Lung (tissue), 12 donors: ENCODE measurements around the gene GAR1. TPM values are rescaled to one million over a fixed set of nuclear protein-coding genes. Genes with fewer than 3 reads are reported as not detected.

Experiments used
- ATAC-seq: fragments of 200-7000 bp; cut with Tn5 transposase; one replicate; pipeline ENCODE4 v1.9.1; 2020; ENCODE audit warnings: moderate number of reproducible peaks; ENCODE audit not compliant: insufficient read depth, low FRiP score
- DNase-seq, 3 donors: peaks; one replicate each; pipeline ENCODE4 v3.0.0-alpha.2; 2013 to 2017
- H3K27ac ChIP-seq, 2 donors: one replicate each; pipeline ENCODE4 v1.5.1; 2013; ENCODE audit warnings: mild to moderate bottlenecking in 2 of 2, moderate library complexity in 2 of 2, control low read depth in 1 of 2, inconsistent platforms in 1 of 2, low read depth in 1 of 2, low read length in 1 of 2
- H3K27me3 ChIP-seq, 3 donors: one replicate each; pipeline ENCODE4 v1.5.1; 2013; ENCODE audit warnings: low read length in 2 of 3; ENCODE audit not compliant: control insufficient read depth in 3 of 3, insufficient read depth in 3 of 3
- H3K36me3 ChIP-seq, 4 donors: one replicate each; pipeline ENCODE4 v1.5.1; 2013; ENCODE audit warnings: low read length in 4 of 4, mild to moderate bottlenecking in 1 of 4, moderate library complexity in 1 of 4; ENCODE audit not compliant: control insufficient read depth in 4 of 4, insufficient read depth in 4 of 4
- H3K4me1 ChIP-seq, 5 donors: one replicate each; pipeline ENCODE4 v1.5.1; 2013; ENCODE audit warnings: low read length in 5 of 5, mild to moderate bottlenecking in 2 of 5, moderate library complexity in 1 of 5; ENCODE audit not compliant: control insufficient read depth in 5 of 5, insufficient read depth in 5 of 5
- H3K4me3 ChIP-seq: one replicate; pipeline ENCODE4 v1.5.1; 2013; ENCODE audit warnings: mild to moderate bottlenecking, control low read depth, moderate library complexity
- H3K9ac ChIP-seq, 2 donors: one replicate each; pipeline ENCODE4 v1.5.1; 2013; ENCODE audit warnings: low read length in 2 of 2, control low read depth in 1 of 2; ENCODE audit not compliant: insufficient read depth in 1 of 2
- H3K9me3 ChIP-seq, 4 donors: one replicate each; pipeline ENCODE4 v1.5.1; 2013; ENCODE audit warnings: low read length in 3 of 4, mild to moderate bottlenecking in 1 of 4, moderate library complexity in 1 of 4; ENCODE audit not compliant: control insufficient read depth in 4 of 4, insufficient read depth in 3 of 4
- CTCF ChIP-seq: IDR thresholded peaks from 2 replicates; pipeline ENCODE4 v1.5.1; 2012; ENCODE audit warnings: mild to moderate bottlenecking; ENCODE audit errors: control extremely low read depth, extremely low read depth
- WGBS, 2 donors: extraction: QIAGEN DNeasy Blood & Tissue Kit; methylation state at CpG; one replicate each; pipeline ENCODE4 v1.1.7; 2013; 5-methylcytosine and 5-hydroxymethylcytosine counted together
- polyA plus RNA-seq, 2 donors: library from polyadenylated mRNA; stranded (reverse); fragments of 200-250 nt; gene quantifications; one replicate each; pipeline ENCODE4 v1.2.1, GENCODE V29; 2013
- total RNA-seq, 2 donors: library from RNA; depleted of rRNA in 1 of 2; stranded (reverse); fragments of >200 nt in 1 of 2; gene quantifications; one replicate each; pipeline ENCODE4 v1.2.1, GENCODE V29; 2014 to 2021
- donor health status: control.
- donor health status: control.
- donor health status: Bipolar disorder and iron deficiency.
- donor health status: healthy.
- donor health status: DM: yes; HTN: yes; CAD: no.

The GAR1 gene
- total and polyA plus RNA-seq, 4 donors, result 7.4 to 24.8 (median 15.2) TPM

GRCh38 chr4:109816082-109816442, 500 bp downstream of the GAR1 start:
- 1% methylated on average over 19 of the region's 19 CpGs for WGBS, 2 donors
- DNase-seq, result no peak
- no peak for ATAC-seq

GRCh38 chr4:109816894-109817293, 1.3 kb downstream of the GAR1 start:
- H3K4me3 ChIP-seq, result no peak overlapping the region
- DNase-seq, result no peak
- H3K9ac ChIP-seq, result no peak overlapping the region
- no peaks in the 10 kb centered on the region for H3K9me3 ChIP-seq
- ATAC-seq, result no peak
- H3K4me1 ChIP-seq, result peaks cover 2 to 15% (median 5%) of the 10 kb centered on the region in 5 donors
- peaks cover 3 to 13% (median 6%) of the 10 kb centered on the region in 4 donors for H3K36me3 ChIP-seq
- H3K27me3 ChIP-seq, result no peaks in the 10 kb centered on the region
- 71 to 87% methylated on average over 1 of the region's 1 CpG for WGBS, 2 donors
- no peak overlapping the region for H3K27ac ChIP-seq
- TF ChIP-seq CTCF, result no peak

More at GRCh38 chr4:109816082-109816442, 500 bp downstream of the GAR1 start:
- Histone ChIP-seq H3K9me3 (no peaks in the 10 kb centered on the region), H3K27ac (peak overlapping the region in 1 of 2 donors; percentile 82), H3K27me3 (no peaks in the 10 kb centered on the region), H3K4me3 (peak overlapping the region; percentile 80), H3K9ac (peak overlapping the region; percentile 75 to 84), H3K36me3 (peaks cover 2 to 13% (median 6%) of the 10 kb centered on the region in 4 donors), H3K4me1 (peaks cover 2 to 15% (median 5%) of the 10 kb centered on the region in 5 donors)
- TF ChIP-seq CTCF, result no peak

GRCh38 chr4:109818268-109818667, 2.7 kb downstream of the GAR1 start:
- no peak overlapping the region for H3K4me3 ChIP-seq
- no peak overlapping the region for H3K9ac ChIP-seq
- peaks cover 0 to 15% (median 5%) of the 10 kb centered on the region in 5 donors for H3K4me1 ChIP-seq
- ATAC-seq, result no peak
- H3K27ac ChIP-seq, result no peak overlapping the region
- 96 to 97% methylated on average over 4 of the region's 4 CpGs for WGBS, 2 donors
- no peak for TF ChIP-seq CTCF
- no peaks in the 10 kb centered on the region for H3K27me3 ChIP-seq
- H3K36me3 ChIP-seq, result peaks cover 5 to 20% (median 8%) of the 10 kb centered on the region in 4 donors
- no peak for DNase-seq
- no peaks in the 10 kb centered on the region for H3K9me3 ChIP-seq

GRCh38 chr4:109820563-109820962, 5.0 kb downstream of the GAR1 start:
- ATAC-seq, result no peak
- Histone ChIP-seq H3K4me3 (no peak overlapping the region), H3K27ac (no peak overlapping the region), H3K9me3 (no peaks in the 10 kb centered on the region), H3K9ac (no peak overlapping the region), H3K4me1 (peaks cover 0 to 10% (median 5%) of the 10 kb centered on the region in 5 donors), H3K36me3 (peaks cover 5 to 24% (median 10%) of the 10 kb centered on the region in 4 donors), H3K27me3 (no peaks in the 10 kb centered on the region)
- DNase-seq, result no peak
- WGBS, 2 donors, result 79 to 90% methylated on average over 2 of the region's 2 CpGs
- TF ChIP-seq CTCF, result no peak
